Measurements from ENCODE around the gene NRXN2.

DNA sequence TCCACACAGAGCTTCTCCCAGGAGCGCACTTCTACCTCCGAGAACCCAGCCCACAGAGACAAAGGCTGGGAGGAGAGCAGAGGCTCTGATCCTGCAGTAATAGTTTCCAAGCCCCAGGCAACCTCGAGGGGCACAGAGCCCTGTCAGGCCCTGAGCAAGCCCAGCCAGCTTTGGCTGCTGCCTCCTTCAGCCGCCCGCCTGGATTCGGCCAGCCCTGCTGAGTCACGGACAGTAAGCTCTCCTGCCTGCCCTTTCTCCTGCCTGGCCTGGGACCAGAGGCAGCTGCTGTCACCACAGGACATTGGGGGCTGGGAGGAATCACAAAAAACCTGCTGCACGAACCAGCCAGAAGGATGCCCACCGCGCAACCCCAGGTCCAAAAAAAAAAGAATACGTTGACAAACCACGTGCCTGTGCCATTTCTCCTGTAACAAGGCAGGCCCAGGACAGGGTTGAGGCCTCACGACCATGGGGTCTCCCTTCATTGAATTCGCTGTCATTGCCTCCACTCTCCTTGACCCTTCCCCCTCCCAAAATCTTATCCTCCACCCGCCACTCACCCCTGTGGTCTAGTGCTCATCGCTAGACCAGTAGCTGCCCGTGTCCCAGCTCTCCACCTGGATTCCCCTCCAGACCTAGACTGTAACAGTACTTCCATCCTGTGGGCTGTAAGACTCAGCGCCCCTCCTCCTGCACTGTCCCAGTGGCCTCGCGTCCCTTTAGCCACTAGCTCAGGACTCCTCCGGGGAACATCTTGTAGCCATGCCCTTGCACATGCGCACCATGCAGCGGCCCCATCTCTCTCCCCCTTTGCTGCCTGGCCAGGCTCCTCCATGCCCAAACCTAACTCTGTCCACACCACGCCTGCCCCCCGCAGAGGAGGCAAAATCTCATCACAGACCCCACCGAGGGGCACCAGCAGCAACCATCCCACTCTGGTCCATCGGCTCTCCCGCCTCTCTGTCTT, 139.4 kb downstream of the NRXN2 start:
- no peak for TF ChIP-seq POLR2A (IDR thresholded peaks at IDR 0.05; ENCODE audit: low read length)
- no peak for TF ChIP-seq GATA1 (IDR thresholded peaks at IDR 0.05; ENCODE audit: low read depth, low read length)
